Peyer's patch (tissue), 4 donors: ENCODE measurements around the gene LIME1.

Source experiments
- CTCF ChIP-seq, 6 experiments: fragments of 450-650 bp in 4 of 6; fragments of 200-600 bp in 2 of 6; sonication (generic) in 1 of 6; IDR thresholded peaks; one replicate each; pipeline ENCODE4 v1.5.1; 2017 to 2019; ENCODE audit warnings: antibody characterized with exemption in 6 of 6, mild to moderate bottlenecking in 3 of 6, moderate library complexity in 1 of 6
- POLR2A ChIP-seq, 2 donors: fragments of 450-650 bp; IDR thresholded peaks; one replicate each; pipeline ENCODE4 v1.5.1; 2017; ENCODE audit warnings: antibody characterized with exemption in 2 of 2, mild to moderate bottlenecking in 2 of 2, moderate library complexity in 2 of 2

GRCh38 chr20:63783970-63784369 lies 47.5 kb downstream of the LIME1 start:
- no peak for TF ChIP-seq CTCF (IDR thresholded peaks at IDR 0.05)
- TF ChIP-seq POLR2A (IDR thresholded peaks at IDR 0.05) = no peak
